Measurements from ENCODE around the gene TTC33. TPM values are rescaled to one million over a fixed set of nuclear protein-coding genes. Genes with fewer than 3 reads are reported as not detected.

The TTC33 gene
- total and polyA plus RNA-seq, 12 donors: 6.4 to 20.1 (median 17.5) TPM

DNA sequence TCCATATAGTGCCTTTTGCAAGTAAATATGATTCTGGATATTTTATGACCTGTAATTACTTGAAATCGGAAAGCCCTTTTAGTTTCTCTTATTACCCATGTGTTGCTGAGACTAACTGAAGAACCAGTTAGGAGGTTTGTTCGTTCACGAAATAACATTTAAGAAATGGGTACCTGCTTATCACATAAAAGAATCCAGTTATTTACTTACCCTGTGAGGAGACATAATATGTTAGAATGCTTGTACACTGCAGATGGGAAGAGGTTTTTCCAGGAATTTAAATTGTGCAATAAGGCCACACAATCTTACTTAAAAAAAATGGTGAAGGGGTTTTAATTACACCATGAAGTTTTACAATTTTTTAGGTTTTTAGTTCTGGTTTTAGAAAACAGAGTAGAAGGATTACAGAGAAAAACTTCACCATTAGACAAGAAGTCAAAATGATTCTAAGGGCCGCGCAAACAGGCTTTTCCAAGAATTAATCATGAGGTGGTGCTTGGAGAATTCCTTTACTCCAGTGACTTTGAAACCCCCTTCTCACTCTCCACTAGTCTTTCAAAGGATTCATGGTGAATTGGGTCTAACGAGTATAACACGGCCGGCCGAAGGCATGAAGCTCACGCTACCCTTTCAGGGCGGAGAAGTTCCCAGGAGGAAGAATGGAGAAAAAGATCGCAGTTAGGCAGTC is 77.2 kb downstream of the TTC33 start:
- ATAC-seq (peak in 1 of 8 donors; percentile 43), DNase-seq (no peak)
- 16 to 17% methylated on average over 12 of the region's 12 CpGs for WGBS, 2 donors
- Histone ChIP-seq H3K27ac (peak overlapping the region; percentile 66 to 96 (median 90)), H3K4me1 (peaks cover 0 to 51% (median 21%) of the 10 kb centered on the region in 9 donors), H3K36me3 (peaks cover 0 to 12% (median 0%) of the 10 kb centered on the region in 9 donors), H3K27me3 (peaks cover 0 to 26% (median 10%) of the 10 kb centered on the region in 7 donors), H3K4me3 (peak overlapping the region; percentile 65 to 98 (median 86)), H3K9me3 (no peaks in the 10 kb centered on the region)
- TF ChIP-seq, protein P1, sequence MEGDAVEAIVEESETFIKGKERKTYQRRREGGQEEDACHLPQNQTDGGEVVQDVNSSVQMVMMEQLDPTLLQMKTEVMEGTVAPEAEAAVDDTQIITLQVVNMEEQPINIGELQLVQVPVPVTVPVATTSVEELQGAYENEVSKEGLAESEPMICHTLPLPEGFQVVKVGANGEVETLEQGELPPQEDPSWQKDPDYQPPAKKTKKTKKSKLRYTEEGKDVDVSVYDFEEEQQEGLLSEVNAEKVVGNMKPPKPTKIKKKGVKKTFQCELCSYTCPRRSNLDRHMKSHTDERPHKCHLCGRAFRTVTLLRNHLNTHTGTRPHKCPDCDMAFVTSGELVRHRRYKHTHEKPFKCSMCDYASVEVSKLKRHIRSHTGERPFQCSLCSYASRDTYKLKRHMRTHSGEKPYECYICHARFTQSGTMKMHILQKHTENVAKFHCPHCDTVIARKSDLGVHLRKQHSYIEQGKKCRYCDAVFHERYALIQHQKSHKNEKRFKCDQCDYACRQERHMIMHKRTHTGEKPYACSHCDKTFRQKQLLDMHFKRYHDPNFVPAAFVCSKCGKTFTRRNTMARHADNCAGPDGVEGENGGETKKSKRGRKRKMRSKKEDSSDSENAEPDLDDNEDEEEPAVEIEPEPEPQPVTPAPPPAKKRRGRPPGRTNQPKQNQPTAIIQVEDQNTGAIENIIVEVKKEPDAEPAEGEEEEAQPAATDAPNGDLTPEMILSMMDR (IDR thresholded peaks at IDR 0.05): no peak
- intact Hi-C loops (cut with DNase I): loop anchor here in 1 of 10 donors (2.0 to 5.0 kb wide), 2 partner anchors 56 to 476 kb away; no protein-coding TSS in a partner anchor

DNA sequence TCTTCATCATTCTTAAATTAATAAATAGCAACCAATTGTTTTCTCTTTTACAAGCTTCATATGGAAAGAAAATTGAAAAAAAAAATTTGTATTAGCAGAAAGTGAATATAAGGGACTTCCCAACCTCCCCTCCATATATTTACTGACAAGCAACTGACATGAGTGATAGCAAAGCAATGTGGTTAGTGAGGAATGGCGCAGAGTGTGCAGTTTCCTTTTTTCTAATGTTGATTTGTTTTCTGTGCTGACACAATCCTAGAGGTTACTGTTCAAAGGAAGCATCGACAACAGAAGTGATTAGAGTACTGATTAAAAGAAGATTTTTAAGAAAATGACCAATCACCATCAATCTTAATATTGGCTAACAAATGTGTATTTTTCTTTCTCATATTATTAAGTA is 77.7 kb downstream of the TTC33 start:
- intact Hi-C loops (cut with DNase I): loop anchor here in 1 of 10 donors (2.0 to 5.0 kb wide), 2 partner anchors 55 to 476 kb away; no protein-coding TSS in a partner anchor
- 47 to 61% methylated on average over 2 of the region's 2 CpGs for whole genome bisulfite sequencing, 2 donors
- no peaks in the 10 kb centered on the region for H3K9me3 ChIP-seq
- DNase-seq: no peak
- H3K36me3 ChIP-seq: peaks cover 0 to 9% (median 0%) of the 10 kb centered on the region in 9 donors
- peak overlapping the region in 9 of 10 donors; percentile 51 to 96 (median 92) for H3K27ac ChIP-seq
- peak overlapping the region in 8 of 10 donors; percentile 77 to 98 (median 91) for H3K4me3 ChIP-seq
- no peak for ATAC-seq
- TF ChIP-seq, protein P1 (IDR thresholded peaks at IDR 0.05): no peak
- peaks cover 0 to 26% (median 10%) of the 10 kb centered on the region in 7 donors for H3K27me3 ChIP-seq
- H3K4me1 ChIP-seq: peaks cover 0 to 52% (median 21%) of the 10 kb centered on the region in 9 donors

DNA sequence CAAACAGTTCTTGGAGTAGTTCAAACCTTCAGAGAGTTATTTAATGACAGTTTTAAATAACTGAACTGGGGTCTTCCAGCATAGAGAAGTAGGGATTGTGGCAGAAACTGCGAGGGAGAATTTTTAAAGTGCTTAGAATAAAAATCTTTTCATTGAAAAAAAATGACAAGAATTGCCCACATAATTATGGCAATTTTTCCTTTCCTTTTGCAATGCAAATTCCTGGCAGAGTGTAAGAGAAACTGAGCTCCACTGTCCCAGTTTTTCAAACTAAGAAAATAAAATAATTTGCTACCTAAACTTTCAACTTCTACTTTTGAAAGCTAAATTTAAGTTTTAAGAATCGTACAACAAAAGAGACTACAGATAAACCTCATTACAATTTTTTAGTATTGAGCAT is 78.3 kb downstream of the TTC33 start:
- Histone ChIP-seq H3K9me3 (no peaks in the 10 kb centered on the region), H3K36me3 (peaks cover 0 to 9% (median 0%) of the 10 kb centered on the region in 9 donors), H3K27ac (peak overlapping the region in 9 of 10 donors; percentile 51 to 96 (median 92)), H3K4me3 (peak overlapping the region in 7 of 10 donors; percentile 77 to 98 (median 93)), H3K27me3 (peaks cover 0 to 26% (median 10%) of the 10 kb centered on the region in 7 donors), H3K4me1 (peaks cover 0 to 51% (median 21%) of the 10 kb centered on the region in 9 donors)
- DNase-seq (no peak), ATAC-seq (no peak)
- TF ChIP-seq, protein P1 (IDR thresholded peaks at IDR 0.05): no peak
- 61 to 73% methylated on average over 2 of the region's 2 CpGs for WGBS, 2 donors
- intact Hi-C loops (cut with DNase I): loop anchor here in 1 of 10 donors (5.0 kb wide), 1 partner anchor 475 kb away; no protein-coding TSS in a partner anchor

DNA sequence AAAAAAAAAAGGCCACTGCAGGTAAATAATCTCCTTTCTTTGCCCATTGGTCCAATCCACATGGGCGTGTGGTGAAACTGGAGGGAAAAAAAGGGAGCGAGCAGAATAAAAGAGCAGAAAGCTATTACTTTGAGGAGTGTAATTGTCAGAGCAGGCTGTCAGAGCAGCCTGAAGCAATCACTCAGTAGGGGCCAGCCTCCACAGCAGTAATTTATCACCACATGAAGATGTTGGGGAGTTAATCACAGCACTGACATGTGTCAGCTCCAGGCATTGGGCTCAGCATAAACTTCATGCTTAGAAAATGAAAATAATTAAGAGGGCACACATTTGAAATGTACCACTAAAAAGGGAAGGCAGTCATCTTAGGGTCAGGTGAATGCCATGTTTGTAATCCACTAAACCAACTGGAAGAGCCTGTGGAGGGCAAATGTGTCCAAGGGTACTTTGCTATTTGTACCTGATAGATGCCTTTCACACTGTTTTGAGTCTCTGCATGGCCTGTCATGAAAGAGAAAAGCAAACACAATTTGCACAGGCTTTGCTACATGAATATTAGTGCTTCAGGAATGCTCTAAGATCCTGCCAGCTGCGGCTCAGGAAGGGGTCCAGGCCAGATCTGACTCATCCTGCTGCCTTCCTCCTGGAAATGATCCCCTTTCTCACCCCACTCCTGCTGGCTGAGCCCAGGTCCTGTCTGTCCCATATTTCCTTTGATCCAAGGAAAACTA is 79.0 kb downstream of the TTC33 start:
- WGBS, 2 donors: 59 to 62% methylated on average over 3 of the region's 3 CpGs
- Histone ChIP-seq H3K27me3 (peaks cover 0 to 25% (median 9%) of the 10 kb centered on the region in 7 donors), H3K9me3 (no peaks in the 10 kb centered on the region), H3K4me3 (peak overlapping the region in 5 of 10 donors; percentile 77 to 98 (median 96)), H3K4me1 (peaks cover 0 to 56% (median 23%) of the 10 kb centered on the region in 9 donors), H3K27ac (peak overlapping the region in 9 of 10 donors; percentile 51 to 96 (median 92)), H3K36me3 (peaks cover 0 to 7% (median 0%) of the 10 kb centered on the region in 9 donors)
- TF ChIP-seq, protein P1 (IDR thresholded peaks at IDR 0.05): no peak
- DNase-seq (peak; percentile 24 to 42), ATAC-seq (no peak)
- intact Hi-C loops (cut with DNase I): loop anchor here in 1 of 10 donors (5.0 kb wide), 1 partner anchor 474 kb away; no protein-coding TSS in a partner anchor

All from heart right ventricle (tissue), 16 donors.